ENCODE data around the gene ADRB1.

- TF ChIP-seq CTCF (IDR thresholded peaks at IDR 0.05; ENCODE audit: low read depth, low read length, missing input control) = no peak
- TF ChIP-seq REST (IDR thresholded peaks at IDR 0.05) = no peak
- no peak for TF ChIP-seq RAD21 (IDR thresholded peaks at IDR 0.05)
- TF ChIP-seq TAF1 (conservative IDR thresholded peaks at IDR 0.05) = no peak
- no peak for TF ChIP-seq MAX (IDR thresholded peaks at IDR 0.05)
- TF ChIP-seq ZBTB33 (IDR thresholded peaks at IDR 0.05) = no peak
- TF ChIP-seq SP1 (IDR thresholded peaks at IDR 0.05) = no peak
- no peak for TF ChIP-seq JUND (IDR thresholded peaks at IDR 0.05)
Observed at GRCh38 chr10:114043532-114044246, at the start of gene ADRB1.

All from liver (tissue), 3 donors.